Urinary bladder (tissue), 4 donors: ENCODE results near the gene GPAM. TPM values are rescaled to one million over a fixed set of nuclear protein-coding genes. Genes with fewer than 3 reads are reported as not detected.

ENCODE experiments used
- DNase-seq: peaks from one replicate; pipeline ENCODE4 v3.0.0-alpha.2; 2015; ENCODE audit errors: extremely low spot score
- H3K27ac ChIP-seq: one replicate; pipeline ENCODE4 v1.5.1; 2013; ENCODE audit warnings: low read depth, mild to moderate bottlenecking, moderate library complexity
- H3K36me3 ChIP-seq: one replicate; pipeline ENCODE4 v1.6.1; 2013; ENCODE audit warnings: mild to moderate bottlenecking, moderate library complexity; ENCODE audit not compliant: insufficient read depth
- H3K4me1 ChIP-seq: one replicate; pipeline ENCODE4 v1.6.1; 2013; ENCODE audit warnings: mild to moderate bottlenecking, moderate library complexity; ENCODE audit not compliant: insufficient read depth
- H3K4me3 ChIP-seq: one replicate; pipeline ENCODE4 v1.5.1; 2013; ENCODE audit warnings: low read depth, low read length
- WGBS: extraction: QIAGEN DNeasy Blood & Tissue Kit; methylation state at CpG from one replicate; pipeline ENCODE4 v1.1.7; 2013; 5-methylcytosine and 5-hydroxymethylcytosine counted together
- polyA plus RNA-seq: library from polyadenylated mRNA; stranded (reverse); fragments of 200-250 nt; gene quantifications from one replicate; pipeline ENCODE4 v1.2.3, GENCODE V29; 2013
- total RNA-seq: library from RNA; depleted of rRNA; stranded (reverse); fragments of >200 nt; gene quantifications from one replicate; pipeline ENCODE4 v1.2.3, GENCODE V29; 2014
- donor health status: healthy with polysubstance abuse.
- donor health status: healthy.

Gene GPAM
- total and polyA plus RNA-seq, 2 donors, result 24.9 to 29.0 TPM

DNA sequence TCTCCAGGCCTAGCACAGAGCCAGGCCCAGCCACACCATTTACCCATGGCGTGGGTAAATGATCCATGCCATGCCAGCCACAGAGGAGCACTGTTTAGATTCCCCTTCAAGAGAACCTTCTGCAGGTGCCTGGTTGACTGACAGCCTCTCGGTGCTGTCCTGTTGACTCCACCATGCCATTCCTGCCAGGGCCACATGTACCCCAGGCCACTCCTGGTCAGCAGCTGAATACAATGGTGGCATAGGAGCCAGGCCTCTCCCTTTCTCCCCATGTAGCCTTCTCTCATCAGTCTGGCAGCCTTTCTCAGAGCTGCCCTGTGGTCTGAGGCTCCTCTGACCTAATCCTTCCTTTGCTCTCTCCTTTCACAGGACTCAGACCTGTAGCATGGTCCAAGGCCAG, 39.2 kb upstream of the GPAM start:
- no peak overlapping the region for H3K4me3 ChIP-seq
- 89% methylated on average over 2 of the region's 2 CpGs for WGBS
- no peak for DNase-seq
- H3K36me3 ChIP-seq, result no peaks in the 10 kb centered on the region
- no peak overlapping the region for H3K27ac ChIP-seq
- no peaks in the 10 kb centered on the region for H3K4me1 ChIP-seq

- no peaks in the 10 kb centered on the region for H3K4me1 ChIP-seq
- no peaks in the 10 kb centered on the region for H3K36me3 ChIP-seq
- DNase-seq, result no peak
- 81% methylated on average over 3 of the region's 3 CpGs for WGBS
- no peak overlapping the region for H3K4me3 ChIP-seq
- H3K27ac ChIP-seq, result no peak overlapping the region
Measured at GRCh38 chr10:112221545-112221944, 38.0 kb upstream of the GPAM start.

GRCh38 chr10:112218960-112219359, 35.4 kb upstream of the GPAM start:
- Histone ChIP-seq H3K4me1 (no peaks in the 10 kb centered on the region), H3K4me3 (no peak overlapping the region), H3K36me3 (no peaks in the 10 kb centered on the region), H3K27ac (no peak overlapping the region)
- DNase-seq, result no peak
- WGBS, result 74% methylated on average over 2 of the region's 2 CpGs

DNA sequence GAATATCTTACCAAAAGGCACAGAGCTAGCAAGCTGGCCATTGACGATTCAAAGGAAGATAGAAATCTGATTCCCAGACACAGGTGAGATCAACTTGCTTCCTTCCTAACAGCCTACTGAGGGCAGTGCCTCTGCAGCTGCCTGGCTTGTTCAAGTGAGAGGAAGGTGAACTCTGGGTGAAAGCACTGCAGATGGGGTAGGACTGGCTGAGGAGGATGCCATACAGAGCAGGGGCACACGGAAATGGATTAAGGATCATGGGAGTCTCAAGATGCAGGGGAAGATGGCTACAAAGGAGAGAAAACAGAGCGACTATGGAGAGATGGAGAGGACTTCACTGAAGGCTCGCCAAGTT, 34.4 kb upstream of the GPAM start:
- no peaks in the 10 kb centered on the region for H3K4me1 ChIP-seq
- DNase-seq, result no peak
- H3K27ac ChIP-seq, result no peak overlapping the region
- WGBS, result 67% methylated on average over 4 of the region's 4 CpGs
- no peak overlapping the region for H3K4me3 ChIP-seq
- no peaks in the 10 kb centered on the region for H3K36me3 ChIP-seq

- no peaks in the 10 kb centered on the region for H3K36me3 ChIP-seq
- no peaks in the 10 kb centered on the region for H3K4me1 ChIP-seq
- 37% methylated on average over 4 of the region's 4 CpGs for WGBS
- no peak overlapping the region for H3K4me3 ChIP-seq
- no peak for DNase-seq
- H3K27ac ChIP-seq, result no peak overlapping the region
Measured at GRCh38 chr10:112217386-112218035, 33.9 kb upstream of the GPAM start.

DNA sequence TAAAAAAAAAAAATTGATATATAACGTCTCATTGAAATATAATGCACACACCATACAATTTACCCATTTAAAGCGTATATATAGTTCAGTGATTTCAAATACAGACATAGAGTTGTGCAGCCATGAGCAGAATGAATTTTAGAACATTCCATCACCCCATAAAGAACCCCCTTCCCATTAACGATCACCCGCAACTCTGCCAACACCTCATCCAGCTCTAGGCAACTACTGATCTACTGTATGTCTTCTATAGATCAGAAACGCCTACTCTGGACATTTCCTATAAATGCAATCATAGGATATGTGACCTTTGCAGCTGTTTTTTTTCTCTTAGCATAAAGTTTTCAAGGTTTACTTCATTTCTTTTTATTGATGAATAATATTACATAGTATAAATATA, 33.4 kb upstream of the GPAM start:
- no peak overlapping the region for H3K4me3 ChIP-seq
- 76% methylated on average over 5 of the region's 5 CpGs for WGBS
- no peaks in the 10 kb centered on the region for H3K4me1 ChIP-seq
- H3K27ac ChIP-seq, result no peak overlapping the region
- no peak for DNase-seq
- no peaks in the 10 kb centered on the region for H3K36me3 ChIP-seq

DNA sequence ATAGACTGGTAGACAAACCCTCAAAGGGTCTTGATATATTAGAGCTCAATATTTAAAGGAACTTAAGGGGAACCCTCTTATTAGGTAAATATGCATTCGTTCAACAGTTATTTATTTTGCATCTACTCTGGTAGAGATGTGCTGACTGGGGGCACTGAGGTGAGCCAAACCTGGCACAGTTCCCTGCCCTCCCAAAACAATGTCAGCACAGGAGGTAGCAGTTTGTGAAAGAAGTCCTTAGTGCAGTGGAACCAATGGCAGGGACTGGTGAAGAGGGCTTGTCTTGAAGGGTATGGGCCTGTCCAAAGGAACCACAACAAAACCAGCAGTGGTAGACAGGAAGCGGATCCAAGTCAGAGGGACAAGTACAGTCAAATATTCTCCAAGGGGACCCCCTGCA, 32.6 kb upstream of the GPAM start:
- WGBS, result 86% methylated on average over 2 of the region's 2 CpGs
- H3K27ac ChIP-seq, result no peak overlapping the region
- no peak overlapping the region for H3K4me3 ChIP-seq
- H3K36me3 ChIP-seq, result no peaks in the 10 kb centered on the region
- no peak for DNase-seq
- H3K4me1 ChIP-seq, result no peaks in the 10 kb centered on the region

DNA sequence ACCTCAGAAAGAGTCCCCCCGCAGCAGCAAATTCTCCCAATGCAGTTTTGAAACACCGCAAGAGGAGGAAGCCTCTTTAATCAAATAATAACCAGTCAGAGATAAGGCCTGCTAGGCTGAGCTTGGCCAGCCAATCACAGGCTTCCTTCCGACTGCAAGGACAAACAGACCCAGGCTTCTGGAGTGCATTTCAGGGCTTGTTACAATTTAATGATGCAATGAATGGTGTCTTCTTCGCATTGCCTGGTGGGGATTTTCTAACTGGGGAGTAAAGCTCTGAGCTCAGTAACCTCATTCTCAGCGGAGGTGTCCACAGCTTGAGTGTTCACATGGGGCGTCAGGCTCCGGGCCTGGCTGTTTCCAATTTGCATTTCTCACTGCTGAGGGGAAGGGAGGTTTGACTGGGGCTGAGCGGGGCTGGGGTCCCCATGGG, 31.8 kb upstream of the GPAM start:
- H3K4me3 ChIP-seq, result no peak overlapping the region
- DNase-seq, result no peak
- no peak overlapping the region for H3K27ac ChIP-seq
- WGBS, result 38% methylated on average over 8 of the region's 8 CpGs
- H3K36me3 ChIP-seq, result no peaks in the 10 kb centered on the region
- H3K4me1 ChIP-seq, result no peaks in the 10 kb centered on the region

DNA sequence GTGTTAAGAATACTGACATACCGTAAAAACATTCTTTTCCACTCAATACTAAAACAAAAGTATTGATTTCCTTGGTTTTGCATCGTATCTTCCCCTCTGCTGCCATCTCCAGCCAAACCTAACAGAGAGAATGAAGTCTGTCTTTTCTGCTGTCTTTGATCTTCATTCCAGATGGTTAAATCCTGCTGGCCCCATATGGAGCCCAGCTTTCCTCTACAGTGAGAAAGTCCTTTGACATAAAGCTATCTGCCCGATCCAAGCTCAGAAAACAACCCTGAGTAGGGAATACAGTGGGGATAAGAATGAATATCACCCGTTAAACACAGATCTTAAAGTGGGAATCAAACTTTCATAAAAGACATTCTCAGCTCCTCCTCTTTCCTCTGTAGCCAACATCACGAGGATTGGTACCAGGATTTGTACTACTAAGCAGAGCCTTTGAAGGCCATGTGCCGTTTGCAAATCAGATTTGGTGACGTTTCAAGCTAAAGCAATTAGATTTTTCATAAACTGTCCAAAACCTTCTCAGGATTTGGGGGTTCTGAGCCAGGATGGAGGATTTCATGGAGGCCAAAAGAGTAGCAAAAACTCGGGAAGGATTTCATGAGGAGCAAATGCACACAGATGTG, 30.8 kb upstream of the GPAM start:
- Histone ChIP-seq H3K36me3 (no peaks in the 10 kb centered on the region), H3K27ac (no peak overlapping the region), H3K4me3 (no peak overlapping the region), H3K4me1 (no peaks in the 10 kb centered on the region)
- DNase-seq, result no peak
- 71% methylated on average over 8 of the region's 8 CpGs for WGBS

- WGBS, result 68% methylated on average over 4 of the region's 4 CpGs
Measured at GRCh38 chr10:112213836-112214235, 30.3 kb upstream of the GPAM start.

GRCh38 chr10:112213098-112213823, 29.7 kb upstream of the GPAM start:
- DNase-seq, result no peak

More at GRCh38 chr10:112213836-112214235, 30.3 kb upstream of the GPAM start:
- no peak overlapping the region for H3K4me3 ChIP-seq
- no peak for DNase-seq
- no peaks in the 10 kb centered on the region for H3K4me1 ChIP-seq
- H3K36me3 ChIP-seq, result no peaks in the 10 kb centered on the region
- no peak overlapping the region for H3K27ac ChIP-seq

DNA sequence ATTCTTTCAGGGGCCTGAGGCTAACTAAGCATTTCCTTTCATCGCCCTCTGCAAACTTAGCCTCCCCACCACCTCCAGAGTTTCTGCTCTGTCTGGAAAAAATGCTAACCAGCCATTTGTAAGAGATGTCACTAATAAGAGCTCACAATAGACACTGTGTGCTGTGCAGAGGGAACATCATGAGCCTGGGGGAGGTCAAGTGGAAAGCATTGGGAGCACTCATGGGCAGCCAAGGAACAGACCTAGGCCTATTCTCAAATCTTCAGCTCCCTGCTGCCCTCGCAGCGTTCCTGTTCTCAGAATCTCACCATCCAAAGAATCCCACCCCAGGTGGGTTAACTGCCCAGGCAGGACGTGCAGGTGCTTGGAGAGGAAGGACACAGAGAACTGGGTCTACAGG, 27.1 kb upstream of the GPAM start:
- Histone ChIP-seq H3K27ac (no peak overlapping the region), H3K36me3 (no peaks in the 10 kb centered on the region), H3K4me1 (no peaks in the 10 kb centered on the region), H3K4me3 (no peak overlapping the region)
- 86% methylated on average over 4 of the region's 4 CpGs for WGBS
- DNase-seq, result no peak

More at GRCh38 chr10:112213098-112213823, 29.7 kb upstream of the GPAM start:
- Histone ChIP-seq H3K36me3 (no peaks in the 10 kb centered on the region), H3K27ac (no peak overlapping the region), H3K4me3 (no peak overlapping the region), H3K4me1 (no peaks in the 10 kb centered on the region)
- 82% methylated on average over 3 of the region's 3 CpGs for WGBS

GRCh38 chr10:112209684-112210131, 26.1 kb upstream of the GPAM start:
- no peak overlapping the region for H3K4me3 ChIP-seq
- no peaks in the 10 kb centered on the region for H3K4me1 ChIP-seq
- DNase-seq, result no peak
- 48% methylated on average over 7 of the region's 7 CpGs for WGBS
- H3K36me3 ChIP-seq, result no peaks in the 10 kb centered on the region
- no peak overlapping the region for H3K27ac ChIP-seq

GRCh38 chr10:112208997-112209396, 25.4 kb upstream of the GPAM start:
- no peaks in the 10 kb centered on the region for H3K4me1 ChIP-seq
- H3K36me3 ChIP-seq, result no peaks in the 10 kb centered on the region
- DNase-seq, result no peak
- no peak overlapping the region for H3K4me3 ChIP-seq
- H3K27ac ChIP-seq, result no peak overlapping the region
- WGBS, result 82% methylated on average over 6 of the region's 6 CpGs
